Measurements from ENCODE around the gene MYH2.

The MYH2 gene

GRCh38 chr17:10513299-10514067 lies 36.0 kb downstream of the MYH2 start:
- no peak for DNase-seq

- DNase-seq: no peak
Observed at GRCh38 chr17:10512856-10513255, 36.6 kb downstream of the MYH2 start.

GRCh38 chr17:10499950-10500349 lies 49.5 kb downstream of the MYH2 start:
- no peak for DNase-seq

GRCh38 chr17:10492004-10492403 lies 57.5 kb downstream of the MYH2 start:
- DNase-seq: no peak

GRCh38 chr17:10482252-10482651 lies 67.2 kb downstream of the MYH2 start:
- no peak for DNase-seq

GRCh38 chr17:10477701-10478100 lies 71.8 kb downstream of the MYH2 start:
- DNase-seq: no peak

GRCh38 chr17:10474536-10474935 lies 74.9 kb downstream of the MYH2 start:
- DNase-seq: no peak

GRCh38 chr17:10471858-10472257 lies 77.6 kb downstream of the MYH2 start:
- no peak for DNase-seq
